K562 (cell line): ENCODE data around the gene RHBDF2. TPM values are rescaled to one million over a fixed set of nuclear protein-coding genes. Genes with fewer than 3 reads are reported as not detected.

Source experiments
- CBX8 ChIP-seq: fragments of 200-600 bp; sonication (generic); IDR thresholded peaks from 2 replicates; pipeline ENCODE4 v1.6.1; 2012; ENCODE audit warnings: borderline replicate concordance, mixed run types, low read depth, mild to moderate bottlenecking, moderate library complexity, mixed read lengths, low read length, control low read depth, inconsistent platforms; ENCODE audit not compliant: poor library complexity, severe bottlenecking; ENCODE audit errors: extremely low read depth
- CHD7 ChIP-seq: fragments of 200-600 bp; sonication (generic); IDR thresholded peaks from one replicate; pipeline ENCODE4 v1.6.1; 2012; ENCODE audit warnings: mild to moderate bottlenecking, low read depth, low read length, inconsistent platforms
- EP300 ChIP-seq: IDR thresholded peaks from 2 replicates; pipeline ENCODE4 v1.6.1; 2012; ENCODE audit warnings: low read length, improper control_type of control experiment
- GABPB1 ChIP-seq: sonication (generic); formaldehyde crosslinking; IDR thresholded peaks from 2 replicates; pipeline ENCODE4 v1.8.0; 2022; ENCODE audit warnings: mild to moderate bottlenecking, missing genetic modification reagents
- RAD51 ChIP-seq: fragments of 450-650 bp; IDR thresholded peaks from 2 replicates; pipeline ENCODE4 v1.7.1; 2016; ENCODE audit warnings: low read depth, mild to moderate bottlenecking, borderline replicate concordance
- ZMIZ1 ChIP-seq, 2 experiments: fragments of 150-350 bp in 1 of 2; IDR thresholded peaks; 2 replicates each; pipeline ENCODE4 v1.6.1; 2012 to 2016; ENCODE audit warnings: low read depth in 2 of 2, low read length in 2 of 2, mild to moderate bottlenecking in 1 of 2, moderate library complexity in 1 of 2
- ZNF384 ChIP-seq: IDR thresholded peaks from 2 replicates; pipeline ENCODE4 v1.6.1; 2012; ENCODE audit warnings: low read depth, low read length, improper control_type of control experiment
- ZNF445 ChIP-seq: fragments of 250-450 bp; sonication (Bioruptor Pico); IDR thresholded peaks from 2 replicates; pipeline ENCODE4 v1.4.0; 2020; ENCODE audit warnings: low read depth, mild to moderate bottlenecking, moderate library complexity
- ZNF561 ChIP-seq: fragments of 450-650 bp; formaldehyde crosslinking; conservative IDR thresholded peaks from 2 replicates; pipeline ENCODE4 v1.4.0; 2020; ENCODE audit warnings: mild to moderate bottlenecking, moderate library complexity
- ZNF76 ChIP-seq: fragments of 250-450 bp; sonication (Bioruptor Pico); IDR thresholded peaks from 2 replicates; pipeline ENCODE4 v1.4.0; 2020; ENCODE audit warnings: mild to moderate bottlenecking, moderate library complexity, borderline replicate concordance
- ZNF785 ChIP-seq: fragments of 250-450 bp; sonication (Bioruptor Pico); IDR thresholded peaks from 2 replicates; pipeline ENCODE4 v1.4.0; 2020; ENCODE audit warnings: mild to moderate bottlenecking
- ZNF830 ChIP-seq: fragments of 250-450 bp; sonication (Bioruptor Pico); IDR thresholded peaks from 2 replicates; pipeline ENCODE4 v1.5.0; 2021; ENCODE audit warnings: mild to moderate bottlenecking
- polyA plus RNA-seq, 8 experiments: library from polyadenylated mRNA; depleted of rRNA in 4 of 8; stranded (reverse) in 5 of 8; unstranded in 3 of 8; fragments of >200 nt; fragmentation: Nextera tagmentation in 2 of 8; fragmentation: Illumina TruSeq in 1 of 8; extraction: Ambion mirVana in 2 of 8; extraction: Trizol in 1 of 8; gene quantifications; 2 replicates each; pipeline versions ENCODE4 v1.2.1 to v1.2.3, GENCODE V29; 2011 to 2014; ENCODE audit warnings: inconsistent platforms in 1 of 8, missing spikeins in 1 of 8
- total RNA-seq, 7 experiments: library from RNA; depleted of rRNA in 6 of 7; stranded (reverse); fragments of >200 nt in 6 of 7; fragmentation: Illumina TruSeq in 2 of 7; extraction: Trizol in 2 of 7; gene quantifications; 2 replicates each; pipeline versions ENCODE4 v1.2.1 to v1.2.3, GENCODE V29; 2011 to 2021; ENCODE audit warnings: low replicate concordance in 1 of 7

RHBDF2 gene
- total and polyA plus RNA-seq, 9 of the 15 experiments (the other 6 are each of a cell fraction or from before 2014, with no cell fraction given) = 0.04 to 2.8 (median 1.1) TPM

GRCh38 chr17:76452660-76453430 lies 48.4 kb downstream of the RHBDF2 start, which contains the start of gene UBE2O (continued):
- TF ChIP-seq ZMIZ1 (IDR thresholded peaks at IDR 0.05; ENCODE audit: low read depth in 2 of 2, low read length in 2 of 2) (no peak), ZNF830 (CRISPR knock-in tag) (no peak), RAD51 (no peak), ZNF384 (no peak), ZNF445 (CRISPR knock-in tag) (no peak), GABPB1 (CRISPR knock-in tag) (no peak), ZNF561 (CRISPR knock-in tag) (no peak), CHD7 (no peak), EP300 (no peak), CBX8 (no peak), ZNF76 (CRISPR knock-in tag) (no peak), ZNF785 (no peak)
